Urinary bladder (tissue), 4 donors: Measurements from ENCODE around the gene GNAI2. TPM values are rescaled to one million over a fixed set of nuclear protein-coding genes. Genes with fewer than 3 reads are reported as not detected.
"Not testable (repeated sequence)": the region's sequence is repeated elsewhere in the genome, so short reads cannot be mapped to it uniquely, and the experiment has no call there.

Source experiments
- DNase-seq: peaks from one replicate; pipeline ENCODE4 v3.0.0-alpha.2; 2015; ENCODE audit errors: extremely low spot score
- H3K27ac ChIP-seq: one replicate; pipeline ENCODE4 v1.5.1; 2013; ENCODE audit warnings: low read depth, mild to moderate bottlenecking, moderate library complexity
- H3K36me3 ChIP-seq: one replicate; pipeline ENCODE4 v1.6.1; 2013; ENCODE audit warnings: mild to moderate bottlenecking, moderate library complexity; ENCODE audit not compliant: insufficient read depth
- H3K4me1 ChIP-seq: one replicate; pipeline ENCODE4 v1.6.1; 2013; ENCODE audit warnings: mild to moderate bottlenecking, moderate library complexity; ENCODE audit not compliant: insufficient read depth
- H3K4me3 ChIP-seq: one replicate; pipeline ENCODE4 v1.5.1; 2013; ENCODE audit warnings: low read depth, low read length
- WGBS: extraction: QIAGEN DNeasy Blood & Tissue Kit; methylation state at CpG from one replicate; pipeline ENCODE4 v1.1.7; 2013; 5-methylcytosine and 5-hydroxymethylcytosine counted together
- polyA plus RNA-seq: library from polyadenylated mRNA; stranded (reverse); fragments of 200-250 nt; gene quantifications from one replicate; pipeline ENCODE4 v1.2.3, GENCODE V29; 2013
- total RNA-seq: library from RNA; depleted of rRNA; stranded (reverse); fragments of >200 nt; gene quantifications from one replicate; pipeline ENCODE4 v1.2.3, GENCODE V29; 2014
- donor health status: healthy with polysubstance abuse.
- donor health status: healthy.

Gene GNAI2
- total and polyA plus RNA-seq, 2 donors, result 96.3 to 263 TPM

DNA sequence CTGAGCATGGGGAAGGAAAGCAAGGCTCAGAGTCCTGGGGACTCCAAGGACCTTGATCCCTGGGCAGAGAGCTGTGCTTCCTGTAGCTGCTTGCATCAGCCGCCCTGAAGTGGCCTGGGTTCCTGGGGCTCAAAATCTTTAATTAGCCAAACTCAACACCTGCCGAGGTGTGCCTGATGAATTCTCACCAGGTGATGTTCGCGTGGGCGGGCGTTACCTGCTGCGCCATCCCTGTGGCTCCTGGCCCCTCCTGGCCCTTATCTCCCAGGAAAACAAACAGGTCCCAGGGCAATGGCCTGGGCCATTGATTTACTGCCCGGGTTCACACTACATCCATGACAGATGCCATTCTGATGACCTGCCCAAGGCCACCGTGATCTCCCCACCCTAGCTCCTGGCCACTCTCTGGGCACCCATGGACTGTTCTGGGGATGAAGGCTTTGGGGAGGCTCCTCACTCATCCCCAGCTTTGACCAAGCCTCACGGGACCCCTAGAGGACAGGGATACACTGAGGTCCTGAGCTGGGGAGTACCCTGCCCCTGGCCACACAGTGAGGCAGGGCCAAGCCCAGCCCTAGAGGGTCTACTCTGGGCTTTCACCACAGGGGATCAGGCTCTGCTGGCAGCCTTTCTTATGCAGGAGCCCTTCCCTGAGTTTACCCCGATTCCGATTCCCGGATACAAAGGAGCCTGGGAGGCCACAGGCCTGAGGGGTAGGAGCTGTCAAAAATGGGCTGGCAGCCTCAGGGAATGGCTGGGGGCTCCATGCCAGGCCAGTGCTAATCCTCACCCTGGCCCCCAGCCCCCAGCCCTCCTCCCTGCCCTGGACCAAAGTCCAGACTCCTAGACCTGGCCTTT is 25.3 kb upstream of the GNAI2 start:
- H3K4me3 ChIP-seq, result no peak overlapping the region
- no peaks in the 10 kb centered on the region for H3K4me1 ChIP-seq
- H3K36me3 ChIP-seq, result no peaks in the 10 kb centered on the region
- no peak for DNase-seq
- no peak overlapping the region for H3K27ac ChIP-seq
- 90% methylated on average over 13 of the region's 13 CpGs for WGBS

DNA sequence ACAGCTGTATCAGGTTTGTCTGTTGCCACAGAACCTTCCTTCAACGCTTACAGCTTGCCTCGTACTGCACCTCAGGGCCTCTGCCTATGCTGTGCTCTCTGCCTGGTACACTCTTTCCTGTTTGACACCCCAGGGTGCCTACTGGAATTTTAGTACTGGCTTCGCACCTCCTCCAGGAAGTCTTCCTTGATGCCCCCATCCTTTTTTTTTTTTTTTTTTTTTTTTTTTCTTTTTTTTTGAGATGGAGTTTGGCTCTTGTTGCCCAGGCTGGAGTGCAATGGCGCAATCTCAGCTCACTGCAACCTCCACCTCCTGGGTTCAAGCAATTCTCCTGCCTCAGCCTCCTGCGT is 24.7 kb upstream of the GNAI2 start:
- not testable (repeated sequence) for H3K4me1 ChIP-seq

DNA sequence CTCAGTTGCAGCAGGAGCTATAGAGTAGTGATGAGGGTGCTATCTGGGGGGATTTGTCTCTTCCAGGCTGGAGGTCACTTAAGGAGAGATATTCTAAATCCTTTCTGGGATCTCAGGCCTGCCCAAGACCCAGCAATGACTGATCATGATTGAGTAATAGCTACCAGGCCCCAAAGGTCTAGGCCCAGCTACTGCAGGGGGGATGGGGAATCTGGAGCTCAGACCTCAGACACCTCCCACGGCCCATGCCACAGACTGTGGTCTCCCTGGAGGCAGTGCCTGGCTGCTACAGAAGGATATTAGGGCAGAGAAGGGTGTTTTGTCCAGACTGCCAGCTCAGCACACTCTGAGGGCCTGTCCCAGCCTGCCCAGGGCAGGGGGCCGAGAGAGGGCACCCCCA is 24.1 kb upstream of the GNAI2 start:
- 83% methylated on average over 2 of the region's 2 CpGs for WGBS
- H3K4me3 ChIP-seq, result no peak overlapping the region
- DNase-seq, result no peak
- H3K27ac ChIP-seq, result no peak overlapping the region
- H3K4me1 ChIP-seq, result no peaks in the 10 kb centered on the region
- no peaks in the 10 kb centered on the region for H3K36me3 ChIP-seq

More for the DNA sequence above, 24.7 kb upstream of the GNAI2 start:
- H3K36me3 ChIP-seq, DNase-seq, H3K27ac ChIP-seq, H3K4me3 ChIP-seq: not testable (repeated sequence)
- WGBS, result 97% methylated on average over 5 of the region's 5 CpGs

DNA sequence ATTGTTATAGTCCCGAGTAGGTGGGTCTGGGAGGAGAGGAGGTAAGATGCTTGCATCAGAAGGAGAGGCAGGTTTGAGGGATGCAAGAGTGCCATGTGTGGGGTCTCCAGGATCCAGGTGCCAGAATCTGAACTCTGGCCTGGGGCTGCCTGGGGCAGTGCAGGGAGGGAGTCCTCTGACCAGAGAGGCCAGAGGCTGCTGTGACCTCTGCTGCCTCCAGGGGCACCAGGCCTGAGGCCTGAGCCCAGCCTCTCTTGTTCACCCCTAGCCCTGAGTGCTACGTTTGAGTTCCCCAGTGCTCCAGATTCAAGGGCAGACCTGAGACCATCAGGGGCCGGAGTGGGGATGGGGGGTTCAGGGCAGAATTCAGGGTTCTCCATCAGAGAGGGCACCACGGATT is 23.5 kb upstream of the GNAI2 start:
- 82% methylated on average over 4 of the region's 4 CpGs for WGBS
- H3K27ac ChIP-seq, result no peak overlapping the region
- no peaks in the 10 kb centered on the region for H3K36me3 ChIP-seq
- no peak for DNase-seq
- no peak overlapping the region for H3K4me3 ChIP-seq
- no peaks in the 10 kb centered on the region for H3K4me1 ChIP-seq

DNA sequence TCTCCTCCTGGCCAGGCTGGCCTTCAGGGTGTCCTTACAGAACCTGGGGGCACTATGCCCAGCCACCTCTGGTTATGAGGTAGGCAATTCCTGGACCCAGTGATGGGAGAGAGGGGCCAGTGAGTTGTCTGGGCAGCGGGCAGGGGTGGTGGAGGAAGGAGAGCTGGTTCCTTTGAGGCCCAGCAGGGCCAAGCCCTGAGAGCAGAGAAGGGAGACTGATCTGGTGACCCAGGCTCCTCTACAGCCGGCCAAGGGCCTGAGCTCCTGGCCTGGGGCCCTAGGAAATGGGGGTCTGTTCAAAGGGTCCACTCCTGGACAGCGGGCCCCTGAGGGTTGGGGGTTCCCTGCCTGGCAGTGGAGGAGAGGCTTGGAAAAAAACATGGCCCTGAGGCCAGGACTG is 23.0 kb upstream of the GNAI2 start:
- Histone ChIP-seq H3K36me3 (no peaks in the 10 kb centered on the region), H3K4me3 (no peak overlapping the region), H3K27ac (no peak overlapping the region), H3K4me1 (no peaks in the 10 kb centered on the region)
- no peak for DNase-seq
- WGBS, result 96% methylated on average over 3 of the region's 3 CpGs

DNA sequence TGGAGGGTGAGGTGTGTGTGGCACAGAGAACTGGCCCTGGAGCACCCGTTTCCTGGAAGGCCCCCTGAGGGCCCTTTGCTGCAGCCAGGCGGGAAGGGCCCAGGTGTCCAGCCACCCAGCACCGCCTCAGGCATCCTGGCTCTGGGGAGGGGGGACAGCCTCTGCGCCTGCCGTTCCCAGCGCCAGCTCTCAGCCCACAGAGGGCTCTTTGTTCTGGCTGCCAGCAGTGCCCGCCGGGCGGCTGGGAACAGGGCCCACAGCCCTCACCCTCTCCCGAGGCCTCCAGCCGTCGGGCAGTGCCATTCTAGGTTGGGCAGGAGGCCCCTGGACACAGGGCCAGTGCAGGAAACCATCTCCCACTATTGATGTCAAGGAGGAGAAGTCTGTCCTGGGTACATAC is 22.6 kb upstream of the GNAI2 start:
- Histone ChIP-seq H3K27ac (no peak overlapping the region), H3K36me3 (no peaks in the 10 kb centered on the region), H3K4me3 (no peak overlapping the region), H3K4me1 (no peaks in the 10 kb centered on the region)
- 89% methylated on average over 12 of the region's 12 CpGs for WGBS
- no peak for DNase-seq

DNA sequence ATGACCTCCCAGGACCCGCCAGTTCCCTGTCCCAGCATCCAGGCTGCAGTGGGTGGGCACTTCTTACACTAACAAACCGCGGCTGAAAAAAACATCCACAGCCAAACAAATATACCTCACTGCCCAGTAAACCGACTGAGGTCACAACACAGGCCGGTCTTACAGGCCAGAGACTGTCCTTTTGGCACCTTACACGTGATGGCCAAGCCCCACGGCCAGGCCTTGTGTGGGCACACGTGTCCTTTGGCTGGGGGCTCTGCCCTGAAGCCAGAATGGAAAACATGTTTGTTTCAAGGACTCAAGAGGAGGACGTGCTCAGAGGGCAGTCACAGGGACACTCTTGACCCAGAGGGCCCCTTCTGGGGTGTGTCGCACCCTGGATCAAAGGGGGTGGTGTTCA is 21.2 kb upstream of the GNAI2 start:
- no peaks in the 10 kb centered on the region for H3K36me3 ChIP-seq
- 75% methylated on average over 10 of the region's 10 CpGs for WGBS
- no peak overlapping the region for H3K4me3 ChIP-seq
- H3K27ac ChIP-seq, result no peak overlapping the region
- DNase-seq, result no peak
- no peaks in the 10 kb centered on the region for H3K4me1 ChIP-seq

DNA sequence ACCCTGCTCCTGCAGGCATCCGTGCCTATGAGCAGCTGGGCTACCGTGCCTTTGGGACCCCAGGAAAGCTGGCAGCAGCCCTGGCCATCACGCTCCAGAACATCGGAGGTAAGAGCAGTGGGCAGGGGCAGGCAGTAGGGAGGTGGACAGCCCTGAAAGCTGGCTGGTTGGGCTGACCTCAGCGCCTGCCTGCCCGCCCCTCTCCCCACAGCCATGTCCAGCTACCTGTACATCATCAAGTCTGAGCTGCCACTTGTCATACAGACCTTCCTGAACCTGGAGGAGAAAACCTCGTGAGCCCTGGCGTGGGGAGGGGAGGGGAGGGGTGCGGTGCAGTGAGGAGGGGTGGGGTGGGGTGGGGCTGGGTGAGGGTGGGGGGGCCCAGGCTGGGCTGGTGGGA is 20.5 kb upstream of the GNAI2 start:
- 69% methylated on average over 9 of the region's 9 CpGs for WGBS
- no peak overlapping the region for H3K27ac ChIP-seq
- H3K4me1 ChIP-seq, result no peaks in the 10 kb centered on the region
- DNase-seq, result no peak
- no peak overlapping the region for H3K4me3 ChIP-seq
- no peaks in the 10 kb centered on the region for H3K36me3 ChIP-seq

DNA sequence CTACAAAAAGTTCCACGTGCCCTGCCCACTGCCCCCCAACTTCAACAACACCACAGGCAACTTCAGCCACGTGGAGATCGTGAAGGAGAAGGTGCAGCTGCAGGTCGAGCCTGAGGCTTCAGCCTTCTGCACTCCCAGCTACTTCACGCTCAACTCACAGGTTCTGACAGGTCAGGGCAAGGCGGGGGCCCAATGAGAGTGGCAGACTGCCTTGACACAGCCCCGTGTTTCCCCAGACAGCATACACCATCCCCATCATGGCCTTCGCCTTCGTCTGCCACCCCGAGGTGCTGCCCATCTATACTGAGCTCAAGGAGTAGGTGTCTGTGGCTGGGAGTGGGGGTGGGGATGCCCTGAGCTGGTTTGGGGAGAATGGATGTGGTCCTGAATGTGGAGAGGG is 18.3 kb upstream of the GNAI2 start:
- no peak for DNase-seq
- WGBS, result 69% methylated on average over 10 of the region's 10 CpGs
- H3K4me1 ChIP-seq, result no peaks in the 10 kb centered on the region

DNA sequence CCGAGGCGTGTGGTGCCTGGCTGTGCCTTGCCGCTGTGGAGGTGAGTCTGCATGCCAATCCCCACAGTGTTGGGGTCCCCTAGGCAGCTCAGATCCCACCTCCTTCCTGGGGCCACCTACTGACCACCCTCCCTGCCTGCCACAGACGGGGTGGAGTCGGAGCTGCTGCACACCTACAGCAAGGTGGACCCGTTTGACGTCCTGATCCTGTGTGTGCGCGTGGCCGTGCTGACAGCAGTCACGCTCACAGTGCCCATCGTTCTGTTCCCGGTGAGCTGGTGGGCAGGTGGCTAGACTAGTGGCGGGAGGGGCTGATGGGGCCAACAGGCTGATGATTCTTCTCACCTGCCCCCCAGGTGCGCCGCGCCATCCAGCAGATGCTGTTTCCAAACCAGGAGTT is 17.6 kb upstream of the GNAI2 start:
- H3K36me3 ChIP-seq, result no peaks in the 10 kb centered on the region
- no peaks in the 10 kb centered on the region for H3K4me1 ChIP-seq
- H3K4me3 ChIP-seq, result no peak overlapping the region
- DNase-seq, result no peak
- 91% methylated on average over 17 of the region's 17 CpGs for WGBS
- H3K27ac ChIP-seq, result no peak overlapping the region

More for the DNA sequence above, 18.3 kb upstream of the GNAI2 start:
- Histone ChIP-seq H3K4me3 (no peak overlapping the region), H3K36me3 (no peaks in the 10 kb centered on the region), H3K27ac (no peak overlapping the region)

DNA sequence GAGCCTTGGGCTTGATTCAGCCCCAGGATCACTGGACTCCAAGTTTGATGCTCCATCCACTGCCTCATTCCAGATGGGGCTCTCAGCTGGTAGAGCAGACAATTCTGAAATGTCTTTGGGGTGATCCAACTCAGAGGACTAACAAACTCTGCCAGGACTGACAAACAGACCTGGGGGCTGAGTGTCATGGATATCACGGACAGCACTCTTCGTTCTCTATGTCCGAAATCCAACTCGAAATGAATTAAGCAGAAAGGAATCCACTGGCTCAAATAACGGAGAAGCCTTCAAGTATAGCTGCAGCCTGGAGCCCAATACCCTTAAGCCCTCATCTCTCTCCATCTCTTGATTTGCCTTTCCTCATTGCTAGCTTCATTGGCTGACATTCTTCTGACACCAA is 16.7 kb upstream of the GNAI2 start:
- H3K4me1 ChIP-seq, result no peaks in the 10 kb centered on the region
- no peak overlapping the region for H3K4me3 ChIP-seq
- H3K27ac ChIP-seq, result no peak overlapping the region
- DNase-seq, result no peak
- no peaks in the 10 kb centered on the region for H3K36me3 ChIP-seq
- 90% methylated on average over 5 of the region's 5 CpGs for WGBS

DNA sequence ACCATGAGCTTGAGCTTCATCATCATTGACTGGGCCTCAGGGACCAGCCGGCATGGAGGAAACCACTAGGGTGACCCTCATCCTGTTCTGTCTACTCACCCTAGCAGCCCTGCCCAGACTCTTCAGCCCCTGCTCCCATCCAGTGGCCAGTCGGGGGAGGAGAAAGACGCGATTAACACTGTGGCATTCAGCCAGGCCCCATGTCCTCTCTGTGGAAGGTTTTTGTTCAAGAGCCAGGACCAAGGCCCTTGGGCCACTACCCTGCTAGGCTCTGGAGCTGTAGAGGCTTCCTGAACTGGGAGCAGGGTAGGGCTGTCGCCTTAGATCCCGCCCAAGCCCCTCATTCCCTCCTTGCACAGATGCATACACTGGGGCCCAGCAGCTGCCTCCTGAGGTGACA is 15.9 kb upstream of the GNAI2 start:
- DNase-seq, result no peak
- Histone ChIP-seq H3K27ac (no peak overlapping the region), H3K4me1 (no peaks in the 10 kb centered on the region), H3K36me3 (no peaks in the 10 kb centered on the region), H3K4me3 (no peak overlapping the region)
- WGBS, result 70% methylated on average over 6 of the region's 6 CpGs

DNA sequence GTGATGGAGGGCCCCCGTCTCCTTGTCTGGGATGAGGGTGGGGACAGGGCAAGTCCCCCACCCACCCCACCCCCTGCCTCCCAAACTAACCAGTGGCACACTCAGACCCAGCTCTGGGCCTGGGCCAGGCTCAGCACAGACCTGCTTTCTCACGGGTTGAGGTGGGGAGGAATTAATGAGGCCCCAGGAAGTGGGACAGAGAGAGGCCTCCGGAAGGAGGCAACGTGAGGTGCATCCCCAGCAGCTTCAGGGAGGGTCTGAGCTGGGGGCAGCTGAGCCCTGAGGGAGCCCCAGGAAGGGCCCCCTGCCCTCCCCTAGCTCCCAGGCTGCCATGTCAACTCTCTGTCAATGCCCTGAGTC is 15.0 kb upstream of the GNAI2 start:
- no peak overlapping the region for H3K27ac ChIP-seq
- H3K4me3 ChIP-seq, result no peak overlapping the region
- H3K36me3 ChIP-seq, result no peaks in the 10 kb centered on the region
- DNase-seq, result no peak
- no peaks in the 10 kb centered on the region for H3K4me1 ChIP-seq
- 83% methylated on average over 4 of the region's 4 CpGs for WGBS

DNA sequence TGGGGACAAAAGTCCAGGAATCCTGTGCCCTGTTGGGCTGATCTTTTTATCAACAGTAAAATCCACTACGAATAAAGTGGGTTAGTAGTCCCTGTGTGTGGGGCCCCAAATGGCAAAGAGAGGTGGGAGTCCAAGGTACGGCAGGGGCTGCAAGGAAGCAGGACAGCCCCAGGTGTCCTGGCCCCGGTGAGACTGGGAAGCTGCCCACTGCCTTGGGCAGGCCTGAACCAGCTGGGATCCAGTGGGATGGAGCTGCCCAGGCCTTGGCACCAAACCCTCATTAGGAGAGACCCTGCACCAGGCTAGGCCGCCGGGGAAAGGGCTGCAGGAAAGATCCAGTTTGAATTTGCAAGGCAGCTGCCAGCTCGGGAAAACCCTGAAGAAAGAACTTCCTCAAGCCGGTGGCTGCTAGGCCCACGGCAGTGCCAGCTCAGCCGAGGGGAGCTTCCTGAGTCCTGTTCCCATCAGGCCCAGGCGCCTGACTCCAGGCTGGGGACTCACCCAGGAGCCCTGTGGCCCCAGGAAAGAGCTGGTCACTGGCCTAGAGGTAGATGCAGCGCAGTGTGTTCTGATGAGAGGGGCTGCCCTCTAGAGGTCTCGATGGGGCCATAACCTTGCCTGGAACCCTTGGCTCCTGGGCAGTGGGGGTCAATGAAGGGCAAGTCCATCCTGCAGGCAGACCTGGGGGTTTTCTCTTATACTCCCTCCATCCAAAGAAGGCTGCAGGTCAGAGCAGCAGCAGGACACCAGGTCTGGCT is 14.4 kb upstream of the GNAI2 start:
- 78% methylated on average over 12 of the region's 12 CpGs for WGBS
- no peak overlapping the region for H3K4me3 ChIP-seq
- no peak for DNase-seq
- H3K4me1 ChIP-seq, result no peaks in the 10 kb centered on the region
- no peaks in the 10 kb centered on the region for H3K36me3 ChIP-seq
- H3K27ac ChIP-seq, result no peak overlapping the region
